HepG2 (cell line): Measurements from ENCODE around the gene NDUFS7. TPM values are rescaled to one million over a fixed set of nuclear protein-coding genes. Genes with fewer than 3 reads are reported as not detected.

ENCODE experiments used
- ARNT2 ChIP-seq: sonication (generic); formaldehyde crosslinking; IDR thresholded peaks from 2 replicates; pipeline ENCODE4 v1.8.0; 2022; ENCODE audit warnings: mild to moderate bottlenecking, low read depth, missing genetic modification reagents, moderate library complexity
- ARNTL ChIP-seq: sonication (generic); formaldehyde crosslinking; IDR thresholded peaks from 2 replicates; pipeline ENCODE4 v1.4.0; 2020; ENCODE audit warnings: mild to moderate bottlenecking, missing genetic modification reagents
- CBX5 ChIP-seq: sonication (generic); formaldehyde crosslinking; IDR thresholded peaks from 2 replicates; pipeline ENCODE4 v1.4.0; 2020; ENCODE audit warnings: missing genetic modification reagents, borderline replicate concordance
- CEBPG ChIP-seq: IDR thresholded peaks from 2 replicates; pipeline ENCODE4 v1.6.1; 2016
- ETV6 ChIP-seq: sonication (generic); formaldehyde crosslinking; conservative IDR thresholded peaks from 2 replicates; pipeline ENCODE4 v1.4.0; 2020; ENCODE audit warnings: missing genetic modification reagents
- GLMP ChIP-seq: sonication (generic); formaldehyde crosslinking; IDR thresholded peaks from 2 replicates; pipeline ENCODE4 v1.9.0; 2021; ENCODE audit warnings: missing genetic modification reagents, mild to moderate bottlenecking, borderline replicate concordance
- HIVEP1 ChIP-seq: sonication (generic); formaldehyde crosslinking; IDR thresholded peaks from 2 replicates; pipeline ENCODE4 v1.4.0; 2020; ENCODE audit warnings: mild to moderate bottlenecking, missing genetic modification reagents
- HNRNPL ChIP-seq: fragments of 200-400 bp; formaldehyde crosslinking; IDR thresholded peaks from 2 replicates; pipeline ENCODE4 v1.6.1; 2017; ENCODE audit warnings: mild to moderate bottlenecking, low read depth, low read length
- HOXA9 ChIP-seq: sonication (generic); formaldehyde crosslinking; IDR thresholded peaks from 2 replicates; pipeline ENCODE4 v1.8.1; 2022; ENCODE audit warnings: missing genetic modification reagents, mild to moderate bottlenecking, moderate library complexity, borderline replicate concordance
- IKZF1 ChIP-seq: fragments of 450-650 bp; IDR thresholded peaks from 2 replicates; pipeline ENCODE4 v1.7.1; 2016
- MEIS2 ChIP-seq: sonication (generic); formaldehyde crosslinking; IDR thresholded peaks from 2 replicates; pipeline ENCODE4 v1.9.0; 2021; ENCODE audit warnings: mild to moderate bottlenecking, missing genetic modification reagents
- MXD4 ChIP-seq: IDR thresholded peaks from 2 replicates; pipeline ENCODE4 v1.6.1; 2016; ENCODE audit warnings: mild to moderate bottlenecking, missing biosample characterization, missing genetic modification reagents
- PAWR ChIP-seq: sonication (generic); formaldehyde crosslinking; IDR thresholded peaks from 2 replicates; pipeline ENCODE4 v1.4.0; 2020; ENCODE audit warnings: missing genetic modification reagents, mild to moderate bottlenecking, borderline replicate concordance
- PCBP1 ChIP-seq: fragments of 200-400 bp; formaldehyde crosslinking; IDR thresholded peaks from 2 replicates; pipeline ENCODE4 v1.6.1; 2017; ENCODE audit warnings: mild to moderate bottlenecking, low read depth, low read length, borderline replicate concordance
- PRDM15 ChIP-seq: sonication (generic); formaldehyde crosslinking; IDR thresholded peaks from 2 replicates; pipeline ENCODE4 v1.4.0; 2020; ENCODE audit warnings: missing genetic modification reagents
- RBM39 ChIP-seq: fragments of 200-400 bp; formaldehyde crosslinking; IDR thresholded peaks from one replicate; pipeline ENCODE4 v1.6.1; 2018; ENCODE audit warnings: antibody characterized with exemption, mild to moderate bottlenecking, low read depth, low read length; ENCODE audit not compliant: poor library complexity, severe bottlenecking
- RCOR2 ChIP-seq: IDR thresholded peaks from 2 replicates; pipeline ENCODE4 v1.6.1; 2016; ENCODE audit warnings: missing biosample characterization, missing genetic modification reagents
- RFXANK ChIP-seq: IDR thresholded peaks from 2 replicates; pipeline ENCODE4 v1.6.1; 2016
- TBL1XR1 ChIP-seq: fragments of 150-350 bp; IDR thresholded peaks from 2 replicates; pipeline ENCODE4 v1.6.1; 2014; ENCODE audit warnings: borderline replicate concordance, low read length; ENCODE audit not compliant: partially characterized antibody
- TFAP4 ChIP-seq: sonication (generic); IDR thresholded peaks from 2 replicates; pipeline ENCODE4 v1.6.1; 2016; ENCODE audit warnings: low read depth, borderline replicate concordance
- ZBTB1 ChIP-seq: sonication (generic); formaldehyde crosslinking; IDR thresholded peaks from 2 replicates; pipeline ENCODE4 v1.4.0; 2020; ENCODE audit warnings: missing genetic modification reagents, borderline replicate concordance
- ZKSCAN1 ChIP-seq: fragments of 150-350 bp; IDR thresholded peaks from 2 replicates; pipeline ENCODE4 v1.6.1; 2014; ENCODE audit warnings: low read length
- ZNF484 ChIP-seq: sonication (generic); formaldehyde crosslinking; IDR thresholded peaks from 2 replicates; pipeline ENCODE4 v1.5.1; 2020; ENCODE audit warnings: mild to moderate bottlenecking, low read depth, missing genetic modification reagents, borderline replicate concordance
- ZNF547 ChIP-seq: sonication (generic); formaldehyde crosslinking; IDR thresholded peaks from 2 replicates; pipeline ENCODE4 v1.5.1; 2020; ENCODE audit warnings: mild to moderate bottlenecking, missing genetic modification reagents
- ZNF549 ChIP-seq: sonication (generic); formaldehyde crosslinking; IDR thresholded peaks from 2 replicates; pipeline ENCODE4 v1.5.0; 2020; ENCODE audit warnings: missing genetic modification reagents
- ZNF589 ChIP-seq: sonication (generic); formaldehyde crosslinking; conservative IDR thresholded peaks from 2 replicates; pipeline ENCODE4 v1.8.0; 2022; ENCODE audit warnings: mild to moderate bottlenecking, moderate library complexity, missing genetic modification reagents
- ZNF674 ChIP-seq: sonication (generic); formaldehyde crosslinking; IDR thresholded peaks from 2 replicates; pipeline ENCODE4 v1.5.0; 2020; ENCODE audit warnings: low read depth, mild to moderate bottlenecking, missing genetic modification reagents
- polyA plus RNA-seq, 8 experiments: library from polyadenylated mRNA; depleted of rRNA in 3 of 8; stranded (reverse) in 7 of 8; unstranded in 1 of 8; fragments of >200 nt; fragmentation: Illumina TruSeq in 4 of 8; extraction: Trizol in 4 of 8; gene quantifications; 2 replicates each; pipeline versions ENCODE4 v1.2.1 to v1.2.3, GENCODE V29; 2011 to 2016; ENCODE audit warnings: low read depth in 4 of 8, missing spikeins in 1 of 8, mixed read lengths in 1 of 8; ENCODE audit not compliant: insufficient read depth in 1 of 8
- total RNA-seq, 5 experiments: library from RNA; depleted of rRNA; stranded (reverse); fragments of >200 nt; fragmentation: Illumina TruSeq; extraction: Trizol; gene quantifications; 2 replicates each; pipeline ENCODE4 v1.2.3, GENCODE V29; 2016; ENCODE audit warnings: low read depth in 1 of 5

NDUFS7 gene
- total and polyA plus RNA-seq, 2 of the 13 experiments (the other 11 are each of a cell fraction or from before 2014, with no cell fraction given) = 34.3 to 66.9 TPM

GRCh38 chr19:1377965-1378785, 5.5 kb upstream of the NDUFS7 start (continued):
- TF ChIP-seq ZNF547 (CRISPR knock-in tag) (no peak), MEIS2 (CRISPR knock-in tag) (no peak), GLMP (no peak), TBL1XR1 (no peak), CBX5 (no peak), PRDM15 (CRISPR knock-in tag) (no peak), ZNF484 (CRISPR knock-in tag) (no peak), ZNF549 (no peak), ETV6 (CRISPR knock-in tag) (no peak), ARNT2 (CRISPR knock-in tag) (0 out of 2 replicates have a peak, but pooled peaks have one; percentile 38), IKZF1 (no peak), RCOR2 (CRISPR knock-in tag) (no peak), CEBPG (CRISPR knock-in tag) (no peak), HIVEP1 (no peak), HNRNPL (0 out of 2 replicates have a peak, but pooled peaks have one; percentile 44), ZKSCAN1 (no peak), TFAP4 (no peak), ZNF589 (CRISPR knock-in tag) (no peak), RFXANK (CRISPR knock-in tag) (no peak), PCBP1 (no peak), MXD4 (CRISPR knock-in tag) (no peak), RBM39 (no peak), ZNF674 (CRISPR knock-in tag) (no peak), HOXA9 (CRISPR knock-in tag) (no peak), ARNTL (CRISPR knock-in tag) (no peak), ZBTB1 (no peak), PAWR (CRISPR knock-in tag) (no peak)
